Right atrium auricular region (tissue), 2 donors: Measurements from ENCODE around the gene RIMBP2. TPM values are rescaled to one million over a fixed set of nuclear protein-coding genes. Genes with fewer than 3 reads are reported as not detected.

Experiments
- DNase-seq: peaks from one replicate; pipeline ENCODE4 v3.0.0-alpha.2; 2019; ENCODE audit warnings: low spot score
- H3K27ac ChIP-seq, 2 donors: fragments of 200-600 bp; sonication (generic); 1 replicate in 1 of 2; 2 replicates in 1 of 2; pipeline ENCODE4 v1.5.1; 2016 to 2019
- H3K27me3 ChIP-seq, 2 donors: fragments of 200-600 bp; sonication (generic); one replicate each; pipeline versions ENCODE4 v1.5.1 to v1.6.0; 2017 to 2019
- H3K36me3 ChIP-seq: fragments of 200-600 bp; sonication (generic); one replicate; pipeline ENCODE4 v1.5.1; 2016
- H3K4me1 ChIP-seq, 2 donors: fragments of 200-600 bp; sonication (generic); one replicate each; pipeline versions ENCODE4 v1.5.1 to v1.6.0; 2017 to 2019
- H3K4me3 ChIP-seq, 2 donors: fragments of 200-600 bp; sonication (generic); 1 replicate in 1 of 2; 2 replicates in 1 of 2; pipeline ENCODE4 v1.5.1; 2017 to 2019; ENCODE audit warnings: mild to moderate bottlenecking in 1 of 2, moderate library complexity in 1 of 2
- H3K9me3 ChIP-seq, 2 donors: fragments of 200-600 bp; sonication (generic); one replicate each; pipeline ENCODE4 v1.5.1; 2019
- total RNA-seq, 2 donors: library from RNA; depleted of rRNA; stranded (reverse); fragments of >200 nt; gene quantifications; one replicate each; pipeline ENCODE4 v1.1.0, GENCODE V29; 2016
- TF ChIP-seq, protein P1 (sequence below), 2 donors: fragments of 200-600 bp; sonication (generic); IDR thresholded peaks; one replicate each; pipeline ENCODE4 v1.5.1; 2019; ENCODE audit warnings: antibody characterized with exemption in 2 of 2

Gene RIMBP2
- total RNA-seq, 2 donors from 2014 or later, result 0.04 TPM; not detected in 1

DNA sequence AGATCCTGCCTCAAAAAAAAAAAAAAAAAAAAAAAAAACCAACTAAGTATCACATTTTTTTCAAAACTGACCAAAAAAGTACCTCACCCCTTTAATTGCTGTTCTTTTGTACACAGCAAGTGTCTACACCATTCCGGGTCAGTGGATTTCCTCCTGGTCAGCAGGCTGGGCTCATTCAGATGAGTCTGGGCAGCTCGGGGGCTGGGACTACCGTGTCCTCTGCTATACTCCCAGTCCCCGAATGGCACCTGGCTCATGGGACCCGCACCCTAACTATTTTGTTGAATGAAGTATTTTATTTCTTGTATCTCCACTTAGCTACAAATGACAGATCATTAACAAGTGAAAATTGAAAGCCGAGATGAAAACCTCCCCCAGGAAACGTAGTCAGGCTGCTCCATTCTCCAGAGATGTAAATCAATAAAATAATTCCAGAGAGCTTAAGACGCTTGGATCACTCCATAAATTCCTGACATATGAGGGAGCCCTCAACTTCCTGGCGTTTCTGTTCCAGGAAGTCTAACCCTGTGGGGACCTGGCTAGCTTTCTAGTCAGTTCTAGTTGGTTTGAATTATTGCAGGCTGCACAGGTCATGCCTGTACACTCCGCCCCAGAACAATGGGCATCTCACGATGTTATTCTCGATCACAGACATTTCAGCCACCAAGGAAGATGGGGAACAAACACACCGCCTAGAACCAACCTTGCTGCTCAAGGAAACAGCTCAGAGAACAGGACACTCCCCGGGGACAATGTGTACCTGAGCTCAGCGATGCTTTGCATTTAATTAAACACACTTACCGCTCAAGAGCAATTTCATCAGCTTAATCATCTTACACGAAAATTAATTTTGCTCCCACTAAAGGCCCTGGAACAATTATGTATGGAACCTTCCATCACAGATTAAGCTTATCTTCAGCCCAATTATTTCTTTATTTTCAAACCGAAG is 76.3 kb downstream of the RIMBP2 start:
- no peak overlapping the region for H3K27ac ChIP-seq
- TF ChIP-seq, protein P1, sequence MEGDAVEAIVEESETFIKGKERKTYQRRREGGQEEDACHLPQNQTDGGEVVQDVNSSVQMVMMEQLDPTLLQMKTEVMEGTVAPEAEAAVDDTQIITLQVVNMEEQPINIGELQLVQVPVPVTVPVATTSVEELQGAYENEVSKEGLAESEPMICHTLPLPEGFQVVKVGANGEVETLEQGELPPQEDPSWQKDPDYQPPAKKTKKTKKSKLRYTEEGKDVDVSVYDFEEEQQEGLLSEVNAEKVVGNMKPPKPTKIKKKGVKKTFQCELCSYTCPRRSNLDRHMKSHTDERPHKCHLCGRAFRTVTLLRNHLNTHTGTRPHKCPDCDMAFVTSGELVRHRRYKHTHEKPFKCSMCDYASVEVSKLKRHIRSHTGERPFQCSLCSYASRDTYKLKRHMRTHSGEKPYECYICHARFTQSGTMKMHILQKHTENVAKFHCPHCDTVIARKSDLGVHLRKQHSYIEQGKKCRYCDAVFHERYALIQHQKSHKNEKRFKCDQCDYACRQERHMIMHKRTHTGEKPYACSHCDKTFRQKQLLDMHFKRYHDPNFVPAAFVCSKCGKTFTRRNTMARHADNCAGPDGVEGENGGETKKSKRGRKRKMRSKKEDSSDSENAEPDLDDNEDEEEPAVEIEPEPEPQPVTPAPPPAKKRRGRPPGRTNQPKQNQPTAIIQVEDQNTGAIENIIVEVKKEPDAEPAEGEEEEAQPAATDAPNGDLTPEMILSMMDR (IDR thresholded peaks at IDR 0.05), result no peak
- no peaks in the 10 kb centered on the region for H3K4me1 ChIP-seq
- H3K4me3 ChIP-seq, result no peak overlapping the region
- no peaks in the 10 kb centered on the region for H3K9me3 ChIP-seq
- H3K36me3 ChIP-seq, result no peaks in the 10 kb centered on the region
- H3K27me3 ChIP-seq, result no peaks in the 10 kb centered on the region
- no peak for DNase-seq

DNA sequence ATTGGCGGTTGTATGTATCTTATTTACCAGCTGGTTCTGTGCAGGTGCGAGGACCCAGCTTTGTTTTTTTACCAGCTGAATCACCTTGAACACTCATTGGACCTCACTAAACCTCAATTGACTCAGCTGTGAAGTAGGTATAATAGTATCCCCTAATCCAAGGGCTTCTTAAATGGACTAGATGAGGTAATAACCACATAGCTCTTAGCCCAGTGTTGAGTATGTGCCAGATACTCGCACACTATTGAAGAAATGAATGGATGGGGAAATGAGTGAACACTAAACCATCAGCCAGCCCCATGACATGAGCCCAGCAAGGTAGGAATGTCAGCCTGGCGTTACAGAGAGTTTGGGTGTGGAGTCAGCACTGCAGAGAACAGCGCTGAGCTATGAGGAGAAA is 79.7 kb downstream of the RIMBP2 start:
- Histone ChIP-seq H3K36me3 (no peaks in the 10 kb centered on the region), H3K4me1 (no peaks in the 10 kb centered on the region), H3K4me3 (no peak overlapping the region), H3K27me3 (no peaks in the 10 kb centered on the region), H3K27ac (no peak overlapping the region), H3K9me3 (no peaks in the 10 kb centered on the region)
- TF ChIP-seq, protein P1 (IDR thresholded peaks at IDR 0.05), result no peak
- DNase-seq, result no peak

DNA sequence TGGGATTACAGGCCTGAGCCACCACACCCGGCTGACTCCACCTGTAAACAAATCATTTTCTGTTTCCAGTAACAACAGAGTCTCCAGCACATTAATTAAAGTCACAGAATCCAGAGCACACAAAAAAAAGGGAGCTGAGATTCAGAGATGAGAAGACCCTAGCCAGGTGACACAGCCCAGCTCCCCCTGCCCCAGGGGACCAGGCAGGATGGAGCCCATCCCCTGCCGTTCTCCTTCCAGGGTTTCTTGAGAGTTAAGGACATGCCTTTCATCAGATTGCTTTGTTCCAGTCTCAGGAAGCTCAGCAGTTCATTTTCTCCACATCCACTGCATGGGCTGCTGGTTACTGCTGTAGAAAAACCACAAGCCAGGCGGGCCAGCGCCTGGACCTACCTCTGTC is 81.2 kb downstream of the RIMBP2 start:
- DNase-seq, result no peak
- Histone ChIP-seq H3K27ac (no peak overlapping the region), H3K36me3 (no peaks in the 10 kb centered on the region), H3K4me3 (no peak overlapping the region), H3K9me3 (peaks cover 0 to 3% of the 10 kb centered on the region in 2 donors), H3K27me3 (no peaks in the 10 kb centered on the region), H3K4me1 (no peaks in the 10 kb centered on the region)
- TF ChIP-seq, protein P1 (IDR thresholded peaks at IDR 0.05), result no peak

DNA sequence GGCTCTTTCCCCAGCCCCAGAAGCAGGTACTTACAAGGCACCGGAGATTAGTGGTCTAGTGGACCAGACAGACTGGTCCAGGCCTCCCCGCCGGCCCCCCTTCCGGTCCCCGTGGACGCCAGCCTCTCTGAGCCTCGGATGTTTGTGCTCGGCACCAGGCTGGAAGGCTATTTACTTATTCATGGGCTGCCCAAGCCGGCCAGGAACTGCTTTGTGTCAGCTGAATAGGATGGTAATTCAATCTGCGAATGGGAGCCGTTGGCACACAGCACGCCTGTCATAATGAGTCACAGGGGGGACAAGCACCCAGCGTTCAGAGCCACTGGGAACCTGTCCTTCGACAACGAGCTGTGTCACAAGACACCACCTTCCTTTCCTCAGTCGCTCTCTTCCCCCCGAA is 82.3 kb downstream of the RIMBP2 start:
- TF ChIP-seq, protein P1 (IDR thresholded peaks at IDR 0.05), result no peak
- H3K4me1 ChIP-seq, result no peaks in the 10 kb centered on the region
- H3K4me3 ChIP-seq, result no peak overlapping the region
- DNase-seq, result no peak
- H3K36me3 ChIP-seq, result no peaks in the 10 kb centered on the region
- peaks cover 0 to 3% of the 10 kb centered on the region in 2 donors for H3K9me3 ChIP-seq
- no peaks in the 10 kb centered on the region for H3K27me3 ChIP-seq
- no peak overlapping the region for H3K27ac ChIP-seq

DNA sequence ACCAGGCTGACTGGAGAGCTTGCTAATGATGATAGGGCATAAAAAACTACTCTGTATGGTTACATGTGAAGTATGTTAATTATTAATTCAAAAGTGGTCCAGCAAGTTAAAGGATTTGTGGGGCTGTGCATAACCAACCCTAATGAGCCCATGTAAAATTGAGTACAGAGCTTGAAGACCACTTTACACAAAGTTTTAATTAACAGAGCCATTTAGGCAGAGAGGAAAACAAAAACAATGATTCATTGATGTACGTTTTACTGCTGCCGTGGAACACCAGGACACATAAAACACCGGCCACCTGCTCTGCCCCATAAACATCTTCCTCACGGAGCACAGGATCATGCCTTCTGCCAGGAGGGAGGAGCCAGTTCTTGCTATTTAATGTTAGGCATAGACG is 83.5 kb downstream of the RIMBP2 start:
- TF ChIP-seq, protein P1 (IDR thresholded peaks at IDR 0.05), result no peak
- Histone ChIP-seq H3K27ac (no peak overlapping the region), H3K4me3 (no peak overlapping the region), H3K36me3 (no peaks in the 10 kb centered on the region), H3K4me1 (no peaks in the 10 kb centered on the region), H3K27me3 (no peaks in the 10 kb centered on the region), H3K9me3 (peaks cover 0 to 3% of the 10 kb centered on the region in 2 donors)
- no peak for DNase-seq
